PC-9 (cell line): ENCODE data around the gene MAP2K1.

Experiments
- EZH2 ChIP-seq: fragments of 200-600 bp; sonication (generic); IDR thresholded peaks from 2 replicates; pipeline ENCODE4 v1.8.0; 2017; ENCODE audit warnings: antibody characterized with exemption, low read depth
- TF ChIP-seq, protein P1 (sequence below): fragments of 200-600 bp; sonication (generic); conservative IDR thresholded peaks from 2 replicates; pipeline ENCODE4 v1.6.1; 2017; ENCODE audit warnings: mixed run types, antibody characterized with exemption, mild to moderate bottlenecking, moderate library complexity

- TF ChIP-seq, protein P1, sequence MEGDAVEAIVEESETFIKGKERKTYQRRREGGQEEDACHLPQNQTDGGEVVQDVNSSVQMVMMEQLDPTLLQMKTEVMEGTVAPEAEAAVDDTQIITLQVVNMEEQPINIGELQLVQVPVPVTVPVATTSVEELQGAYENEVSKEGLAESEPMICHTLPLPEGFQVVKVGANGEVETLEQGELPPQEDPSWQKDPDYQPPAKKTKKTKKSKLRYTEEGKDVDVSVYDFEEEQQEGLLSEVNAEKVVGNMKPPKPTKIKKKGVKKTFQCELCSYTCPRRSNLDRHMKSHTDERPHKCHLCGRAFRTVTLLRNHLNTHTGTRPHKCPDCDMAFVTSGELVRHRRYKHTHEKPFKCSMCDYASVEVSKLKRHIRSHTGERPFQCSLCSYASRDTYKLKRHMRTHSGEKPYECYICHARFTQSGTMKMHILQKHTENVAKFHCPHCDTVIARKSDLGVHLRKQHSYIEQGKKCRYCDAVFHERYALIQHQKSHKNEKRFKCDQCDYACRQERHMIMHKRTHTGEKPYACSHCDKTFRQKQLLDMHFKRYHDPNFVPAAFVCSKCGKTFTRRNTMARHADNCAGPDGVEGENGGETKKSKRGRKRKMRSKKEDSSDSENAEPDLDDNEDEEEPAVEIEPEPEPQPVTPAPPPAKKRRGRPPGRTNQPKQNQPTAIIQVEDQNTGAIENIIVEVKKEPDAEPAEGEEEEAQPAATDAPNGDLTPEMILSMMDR, result no peak
- no peak for TF ChIP-seq EZH2
Observed at GRCh38 chr15:66369773-66370651, 16.7 kb upstream of the MAP2K1 start.
